HG03097 (cell line): Measurements from ENCODE around the gene PSMD3.

ENCODE experiments used
- ATAC-seq: cut with Tn5 transposase; IDR thresholded peaks from one replicate; pipeline ENCODE4 v1.9.1; 2021; ENCODE audit not compliant: unreplicated experiment, low FRiP score

Gene PSMD3

GRCh38 chr17:40019140-40019991, 38.8 kb downstream of the PSMD3 start:
- ATAC-seq: no peak

DNA sequence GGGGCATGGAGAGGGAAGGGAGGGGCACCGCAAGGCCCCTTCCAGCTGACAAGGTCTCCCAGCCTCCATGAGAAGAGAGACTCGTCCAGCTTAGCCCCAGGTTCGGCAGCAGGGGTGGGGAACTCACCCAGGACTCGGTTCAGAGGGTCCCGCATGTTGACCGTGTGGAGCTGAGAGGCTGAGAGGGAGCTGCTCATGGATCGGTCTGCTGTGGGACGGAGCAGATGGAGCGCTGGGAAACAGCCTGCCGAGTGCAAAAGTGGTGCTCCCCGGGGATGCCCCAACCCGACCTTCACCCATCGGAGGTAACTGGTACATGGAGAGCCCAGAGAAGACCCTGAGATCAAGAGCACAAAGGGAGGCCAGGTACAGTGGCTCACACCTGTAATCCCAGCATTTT, 39.5 kb downstream of the PSMD3 start:
- no peak for ATAC-seq

DNA sequence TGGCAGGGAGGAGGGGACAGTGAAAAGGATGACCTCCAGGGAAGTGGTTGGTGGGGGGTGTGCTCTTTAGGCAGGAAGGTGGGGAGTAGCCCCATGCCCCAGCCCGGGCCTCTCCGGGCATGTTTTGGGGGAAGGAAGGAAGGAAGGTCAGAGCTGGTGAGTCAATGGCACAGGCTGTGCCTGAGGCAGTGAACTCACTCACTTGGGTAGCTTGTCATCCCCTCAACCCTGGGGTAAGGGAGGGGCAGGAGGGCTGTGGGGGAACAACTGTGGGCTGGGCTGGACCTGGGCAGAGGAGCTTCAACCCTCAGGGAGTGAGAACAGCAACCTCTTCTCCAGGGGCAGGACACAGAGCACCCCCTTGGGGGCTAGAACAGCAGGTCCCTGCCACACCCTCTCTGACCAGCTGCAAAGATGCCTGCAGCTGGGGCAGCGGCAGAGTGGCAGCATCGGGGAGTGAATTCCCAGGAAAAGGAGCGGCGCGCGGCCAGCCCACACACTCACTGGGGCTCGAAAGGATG, 40.9 kb downstream of the PSMD3 start:
- no peak for ATAC-seq

GRCh38 chr17:40022497-40022896, 41.9 kb downstream of the PSMD3 start:
- ATAC-seq: no peak

- ATAC-seq: no peak
Measured at GRCh38 chr17:40022961-40023541, 42.4 kb downstream of the PSMD3 start.

- no peak for ATAC-seq
Measured at GRCh38 chr17:40023590-40024292, 43.1 kb downstream of the PSMD3 start.

GRCh38 chr17:40024901-40025300, 44.3 kb downstream of the PSMD3 start:
- no peak for ATAC-seq

DNA sequence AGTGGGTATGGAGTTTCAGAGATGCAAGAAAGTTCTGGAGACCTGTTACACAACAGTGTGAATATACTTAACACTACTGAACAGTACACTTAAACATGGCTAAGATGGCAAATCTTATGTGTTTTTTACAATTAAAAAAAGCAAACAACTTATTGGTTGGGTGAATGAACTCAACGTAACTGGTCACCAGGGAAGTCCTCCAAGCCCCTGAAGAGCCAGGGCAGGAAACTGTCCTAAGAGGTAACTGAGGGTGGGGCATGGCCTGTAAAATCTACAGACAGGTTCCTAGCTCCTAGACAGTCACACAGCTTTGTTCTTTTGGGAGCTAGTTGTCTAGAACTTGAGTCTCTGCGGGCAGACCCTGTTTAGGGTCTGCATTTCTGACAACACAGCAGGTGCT, 45.0 kb downstream of the PSMD3 start:
- no peak for ATAC-seq

- ATAC-seq: no peak
Measured at GRCh38 chr17:40025991-40026815, 45.6 kb downstream of the PSMD3 start.

DNA sequence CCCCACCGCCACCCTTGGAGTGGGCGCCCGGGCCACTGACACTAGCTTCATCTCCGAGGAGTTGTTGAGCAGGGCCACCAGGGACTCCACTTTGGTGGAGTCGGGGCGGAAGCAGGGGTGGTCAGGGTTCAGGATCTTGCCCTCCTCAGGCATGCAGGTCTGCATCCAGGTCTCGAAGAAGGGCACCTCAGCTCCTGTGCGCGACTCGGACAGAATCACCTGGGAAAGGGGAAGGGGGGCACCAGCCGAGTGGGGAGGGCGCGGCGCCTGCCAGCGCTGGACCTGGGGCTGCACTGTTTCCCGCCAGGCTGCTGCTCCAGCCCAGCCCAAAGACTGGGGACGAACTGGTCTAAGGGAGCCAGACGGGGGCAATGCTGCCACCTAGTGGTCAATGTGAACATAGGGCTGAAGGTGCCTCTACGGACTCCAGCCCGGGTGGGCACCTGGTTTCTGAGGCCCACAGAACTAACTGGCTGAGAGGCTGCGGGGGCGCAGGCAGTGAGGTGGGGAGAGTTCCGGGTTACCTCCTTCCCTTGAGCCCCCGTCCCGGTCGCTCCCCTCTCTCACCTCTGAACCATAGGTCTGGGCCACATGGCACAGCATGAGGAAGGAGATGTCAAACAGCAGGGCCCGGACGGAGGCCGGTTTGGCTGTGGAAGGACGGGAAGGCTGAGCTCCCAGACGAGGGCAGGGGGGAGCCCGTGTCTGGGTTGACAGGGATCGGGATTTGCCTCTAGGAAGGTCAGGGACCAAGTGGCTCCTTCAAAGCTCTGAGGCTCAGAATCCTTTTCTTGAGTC, 46.4 kb downstream of the PSMD3 start:
- no peak for ATAC-seq

DNA sequence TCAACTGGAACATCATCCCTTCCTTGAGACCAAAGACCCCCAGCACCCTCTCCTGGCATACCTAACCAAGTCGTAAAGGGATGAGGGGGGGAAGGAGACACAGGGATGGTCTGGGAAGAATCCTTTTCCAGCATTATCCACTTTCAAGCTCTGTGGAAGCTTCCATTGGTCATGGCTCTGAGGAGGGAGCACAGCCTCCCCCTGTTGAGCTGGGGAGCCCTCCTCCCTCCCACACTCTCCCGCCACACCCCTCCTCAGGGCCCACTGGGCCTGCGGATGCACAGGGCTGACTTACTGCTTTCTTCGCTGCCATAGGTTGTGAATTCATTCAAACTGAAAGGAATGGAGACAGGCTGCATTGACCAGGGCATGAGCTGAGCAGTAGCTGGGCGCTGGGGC, 47.0 kb downstream of the PSMD3 start:
- no peak for ATAC-seq

DNA sequence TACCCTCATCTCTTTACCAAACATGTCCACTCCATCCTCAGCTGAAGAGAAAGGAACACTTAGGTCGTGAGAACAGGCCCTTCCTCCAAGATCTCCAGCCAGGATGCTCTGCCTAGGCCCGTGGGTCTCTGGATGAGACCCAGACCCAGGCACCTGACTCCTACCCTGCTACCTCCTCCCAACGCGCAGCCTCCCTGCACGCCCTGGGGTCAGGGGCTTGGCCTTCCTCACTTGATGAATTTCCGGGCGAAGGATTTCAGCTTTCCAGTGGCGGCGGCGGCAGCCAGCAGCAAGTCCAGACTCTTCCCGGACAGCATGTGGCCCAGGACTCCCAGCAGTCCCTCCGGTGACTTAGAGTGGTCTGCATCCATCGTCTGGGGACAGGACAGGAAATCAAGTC, 48.0 kb downstream of the PSMD3 start:
- ATAC-seq: no peak

DNA sequence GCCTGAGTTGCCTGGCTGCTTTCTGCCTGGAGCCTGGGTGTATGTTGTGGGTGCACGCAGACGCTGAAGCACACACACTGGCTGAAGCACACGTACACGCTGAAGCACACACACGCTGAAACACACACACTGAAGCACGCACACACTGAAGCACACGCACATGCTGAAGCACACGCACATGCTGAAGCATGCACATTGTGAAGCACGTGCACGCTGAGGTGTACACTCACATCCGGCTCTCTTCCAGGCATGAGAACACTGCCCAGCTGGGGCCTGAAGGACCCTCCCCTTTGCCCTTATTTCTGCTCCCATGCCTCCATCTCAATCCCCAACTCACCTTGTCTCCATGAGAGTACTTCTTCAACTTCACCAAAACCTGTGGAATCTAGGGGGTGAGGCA, 51.1 kb downstream of the PSMD3 start:
- no peak for ATAC-seq

DNA sequence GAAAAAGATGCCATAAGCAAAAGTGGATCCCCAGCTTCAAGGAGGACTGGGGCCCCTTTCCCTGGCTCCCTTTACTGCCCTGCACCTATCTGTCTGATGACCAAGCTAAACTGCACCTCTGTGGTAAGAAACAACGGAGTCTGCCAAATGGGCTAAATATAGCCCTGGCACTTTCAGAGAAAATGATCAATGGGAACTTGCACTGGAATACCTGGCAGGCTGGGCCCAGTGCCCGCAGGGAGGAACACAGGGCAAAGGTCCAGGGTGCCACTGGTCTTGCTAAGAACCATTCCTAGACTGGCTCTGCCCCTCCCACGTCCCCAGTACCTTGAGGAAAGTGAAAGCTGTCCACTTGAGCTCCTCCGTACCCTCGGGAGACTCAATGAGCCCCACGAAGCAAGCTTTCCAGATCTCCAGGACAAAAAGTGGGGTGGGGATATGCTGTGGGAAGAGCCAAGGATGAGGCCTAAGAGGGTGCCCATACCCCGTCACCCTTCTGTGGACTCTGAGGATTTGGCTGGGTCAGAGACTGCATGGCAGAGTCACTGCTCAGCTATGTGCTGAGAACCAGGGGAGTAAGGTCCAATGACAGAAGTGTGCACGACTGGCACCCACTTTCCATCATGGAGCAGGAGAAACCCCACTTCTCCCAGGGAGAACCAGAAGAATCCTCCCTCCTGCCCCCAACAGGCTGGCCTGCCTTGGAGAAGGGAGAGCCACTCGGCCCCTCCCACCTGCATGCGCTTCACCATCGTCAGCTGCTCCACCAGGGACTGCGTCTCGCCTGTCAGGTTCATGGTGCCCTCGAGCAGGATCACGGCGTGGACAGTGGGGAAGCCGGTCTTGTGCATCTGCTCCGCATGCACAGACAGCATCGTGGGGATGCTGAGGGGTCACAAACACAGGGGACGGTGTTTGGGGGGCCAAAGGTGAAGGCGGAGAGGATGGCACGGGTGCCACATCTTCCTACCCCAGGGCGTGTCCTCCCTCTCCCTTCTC, 52.0 kb downstream of the PSMD3 start:
- ATAC-seq: no peak

- ATAC-seq: no peak
Measured at GRCh38 chr17:40033339-40033738, 52.7 kb downstream of the PSMD3 start.

DNA sequence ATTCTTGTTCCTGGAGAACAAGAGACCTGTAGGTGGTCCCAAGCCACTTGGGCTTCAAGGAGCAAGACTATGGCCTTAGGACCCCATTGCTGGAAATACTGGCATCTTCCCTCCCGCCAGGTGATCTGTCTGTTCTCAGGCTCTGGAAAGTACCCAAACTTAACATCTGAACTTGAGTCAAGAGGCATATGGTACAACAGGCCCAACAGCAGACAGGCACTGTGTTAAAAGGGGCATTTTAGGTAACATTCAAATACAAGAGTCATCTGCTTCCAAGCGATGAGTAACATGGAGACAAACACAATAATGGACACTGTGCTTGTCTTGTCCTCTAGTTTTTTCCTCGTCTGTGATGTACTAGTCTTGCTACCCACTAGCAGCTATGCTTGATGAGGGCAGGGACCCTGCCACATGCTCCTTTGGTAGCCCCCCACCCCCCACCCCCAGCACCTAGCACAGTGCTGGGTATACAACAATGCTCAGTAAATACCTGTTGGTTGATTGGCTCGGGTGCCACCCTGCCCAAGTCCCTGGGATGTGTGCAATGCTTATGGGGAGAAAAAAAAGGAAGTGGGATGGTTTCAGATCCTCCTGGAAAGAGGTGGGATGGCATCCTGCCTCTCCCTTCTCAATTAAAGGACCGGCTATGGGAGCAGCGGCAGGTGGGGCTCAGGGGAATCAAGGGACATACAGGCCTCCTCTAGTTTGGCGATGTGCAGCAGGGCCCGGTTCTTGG, 54.0 kb downstream of the PSMD3 start:
- no peak for ATAC-seq

- ATAC-seq: no peak
Measured at GRCh38 chr17:40035162-40035559, 54.6 kb downstream of the PSMD3 start.
